NCI-H526 treated with DMSO at 0.1 percent for 48 hours (cell line): Measurements from ENCODE around the gene ATCAY.
"Not testable (repeated sequence)": the region's sequence is repeated elsewhere in the genome, so short reads cannot be mapped to it uniquely, and the experiment has no call there.

Source experiments
- DNase-seq: peaks from one replicate; lab custom pipeline; 2025; lab: John Stamatoyannopoulos, UW

The ATCAY gene

DNA sequence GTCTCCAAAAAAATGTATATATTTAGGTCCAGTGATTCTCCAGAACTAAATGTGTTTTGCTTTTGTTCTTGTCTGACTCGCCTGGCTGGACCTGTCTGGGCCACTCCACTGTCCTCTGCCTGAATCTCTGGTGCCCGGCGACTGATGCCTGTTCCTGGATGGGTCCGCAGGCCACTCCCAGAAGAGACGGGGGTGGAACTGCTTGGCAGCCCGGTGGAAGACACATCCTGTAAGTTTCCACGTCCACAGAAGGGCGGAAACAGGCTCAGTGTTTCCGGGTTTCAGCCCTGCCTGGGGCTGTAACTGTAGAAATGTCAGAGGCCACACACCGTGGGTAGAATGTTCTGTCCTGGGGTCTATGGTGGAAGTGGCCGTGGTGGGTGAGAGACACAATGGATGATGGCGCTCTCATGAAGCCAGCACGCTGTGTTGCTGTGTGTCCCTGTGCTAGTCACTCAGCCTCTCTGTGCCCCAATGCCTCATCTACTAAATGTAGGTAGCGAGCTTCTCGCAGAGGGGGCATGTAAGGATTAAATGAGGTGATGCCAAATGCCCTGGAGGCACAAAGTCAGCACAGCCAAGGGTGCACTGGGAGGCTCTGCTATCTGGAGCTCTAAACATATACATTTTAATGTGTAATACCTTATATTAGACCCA is 22.0 kb downstream of the ATCAY start:
- no peak for DNase-seq

- DNase-seq, result no peak
These were observed 23.7 kb downstream of the ATCAY start for GRCh38 chr19:3904233-3904632.

GRCh38 chr19:3907626-3908265 is 27.3 kb downstream of the ATCAY start:
- DNase-seq, result no peak

DNA sequence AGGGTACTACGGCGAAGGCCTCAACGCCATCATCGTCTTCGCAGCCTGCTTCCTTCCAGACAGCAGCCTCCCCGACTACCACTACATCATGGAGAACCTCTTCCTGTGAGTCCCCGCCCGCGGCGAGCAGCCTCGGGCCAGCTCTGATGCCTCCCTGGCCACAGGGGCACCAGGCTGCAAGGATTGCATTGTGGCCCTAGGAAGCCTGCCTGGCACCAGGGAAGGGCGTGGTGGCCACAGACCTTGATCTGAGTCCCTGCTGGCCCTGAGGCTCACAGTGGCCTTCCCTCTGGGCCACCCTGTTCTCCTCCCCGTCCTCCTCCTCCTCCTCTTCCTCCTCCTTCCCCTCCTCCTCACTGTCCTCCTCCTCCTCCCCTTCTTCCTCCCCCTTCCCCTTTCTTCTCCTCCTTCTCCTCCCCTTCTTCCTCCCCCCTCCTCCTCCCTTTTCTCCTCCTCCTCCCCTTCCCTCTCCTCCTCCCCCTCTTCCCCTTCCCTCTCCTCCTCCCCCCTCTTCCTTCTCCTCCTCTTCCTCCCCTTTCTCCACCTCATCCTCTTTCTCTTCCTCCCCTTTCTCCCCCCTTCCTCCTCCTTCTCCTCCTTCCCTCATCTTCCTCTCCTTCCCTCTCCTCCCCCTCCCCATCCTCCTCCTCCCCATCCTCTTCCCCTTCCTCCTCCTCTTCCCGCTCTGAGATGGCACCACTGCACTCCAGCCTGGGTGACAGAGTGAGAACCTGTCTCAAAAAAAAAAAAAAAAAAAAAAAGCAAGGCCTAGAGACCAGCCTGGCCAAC is 28.0 kb downstream of the ATCAY start:
- no peak for DNase-seq

DNA sequence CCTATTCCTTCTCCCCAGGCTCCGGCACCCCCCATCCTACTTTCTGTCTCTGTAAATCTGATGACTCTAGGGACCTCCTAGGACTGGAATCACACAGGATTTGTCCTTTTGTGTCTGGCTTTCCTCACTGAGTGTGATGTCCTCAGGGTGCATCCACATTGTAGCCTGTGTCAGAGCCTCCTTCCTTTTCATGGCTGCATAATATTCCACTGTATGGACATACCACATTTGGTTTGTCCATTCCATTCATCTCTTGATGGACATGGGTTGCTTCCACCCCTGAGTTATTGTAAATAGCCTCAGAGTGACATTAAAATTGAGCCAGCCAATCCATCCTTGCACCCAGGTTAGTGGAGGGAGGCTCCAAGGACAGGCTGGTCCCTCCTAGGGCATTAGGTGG is 29.6 kb downstream of the ATCAY start:
- no peak for DNase-seq

GRCh38 chr19:3914199-3914598 is 33.7 kb downstream of the ATCAY start:
- no peak for DNase-seq

GRCh38 chr19:3916033-3916432 is 35.5 kb downstream of the ATCAY start:
- no peak for DNase-seq

DNA sequence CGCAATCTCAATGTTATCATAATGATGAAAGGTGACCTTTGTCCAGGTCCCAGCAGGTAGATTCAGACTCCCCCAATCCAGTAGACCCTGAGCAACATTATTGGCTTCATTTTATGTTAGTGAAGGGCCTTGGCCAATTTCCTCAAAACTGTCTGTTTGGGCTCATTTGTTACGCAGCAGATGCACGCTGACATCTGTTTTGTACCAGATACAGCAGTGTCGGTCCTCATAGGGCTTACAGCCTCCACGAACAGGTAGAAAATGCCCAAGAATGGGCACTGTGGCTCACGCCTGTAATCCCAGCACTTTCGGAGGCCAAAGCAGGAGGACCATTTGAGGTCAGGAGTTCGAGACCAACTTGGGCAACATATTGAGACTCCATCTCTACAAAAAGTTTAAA is 39.3 kb downstream of the ATCAY start:
- no peak for DNase-seq

GRCh38 chr19:3923096-3923758 is 42.7 kb downstream of the ATCAY start:
- no peak for DNase-seq

DNA sequence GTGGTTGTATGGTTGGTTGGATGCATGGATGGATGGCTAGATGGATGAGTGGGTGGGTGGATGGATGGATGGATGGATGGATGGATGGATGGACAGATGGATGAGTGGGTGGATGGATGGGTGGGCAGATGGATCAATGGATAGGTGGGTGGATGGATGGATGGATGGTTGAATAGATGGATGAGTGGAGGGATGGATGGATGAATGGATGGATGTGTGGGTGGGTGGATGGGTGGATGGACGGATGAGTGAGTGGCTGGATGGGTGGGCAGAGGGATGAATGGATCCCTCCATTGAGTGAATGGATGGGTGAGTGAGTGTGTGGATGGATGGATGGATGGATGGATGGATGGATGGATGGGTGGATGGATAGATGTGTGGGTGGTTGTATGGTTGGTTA is 43.4 kb downstream of the ATCAY start:
- no peak for DNase-seq

DNA sequence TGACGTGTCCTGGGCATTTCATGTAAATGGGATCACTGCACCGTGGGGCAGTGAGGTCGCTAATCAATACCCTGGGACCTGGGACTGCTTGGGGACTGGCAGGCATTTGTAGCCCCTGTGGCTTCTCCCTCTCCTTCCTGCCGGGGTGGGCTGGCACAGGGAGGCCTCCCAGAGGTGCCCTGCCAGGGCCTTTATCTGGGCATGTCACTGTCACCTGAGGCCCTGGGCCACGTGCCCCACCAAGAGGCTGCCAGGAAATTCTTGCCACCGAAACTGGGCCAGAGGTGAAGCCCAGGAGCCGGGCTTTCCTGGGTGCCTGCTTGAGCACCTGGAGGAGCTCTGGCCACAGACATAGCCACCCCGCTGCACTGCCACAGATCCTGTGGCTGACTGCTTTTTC is 50.6 kb downstream of the ATCAY start:
- no peak for DNase-seq

DNA sequence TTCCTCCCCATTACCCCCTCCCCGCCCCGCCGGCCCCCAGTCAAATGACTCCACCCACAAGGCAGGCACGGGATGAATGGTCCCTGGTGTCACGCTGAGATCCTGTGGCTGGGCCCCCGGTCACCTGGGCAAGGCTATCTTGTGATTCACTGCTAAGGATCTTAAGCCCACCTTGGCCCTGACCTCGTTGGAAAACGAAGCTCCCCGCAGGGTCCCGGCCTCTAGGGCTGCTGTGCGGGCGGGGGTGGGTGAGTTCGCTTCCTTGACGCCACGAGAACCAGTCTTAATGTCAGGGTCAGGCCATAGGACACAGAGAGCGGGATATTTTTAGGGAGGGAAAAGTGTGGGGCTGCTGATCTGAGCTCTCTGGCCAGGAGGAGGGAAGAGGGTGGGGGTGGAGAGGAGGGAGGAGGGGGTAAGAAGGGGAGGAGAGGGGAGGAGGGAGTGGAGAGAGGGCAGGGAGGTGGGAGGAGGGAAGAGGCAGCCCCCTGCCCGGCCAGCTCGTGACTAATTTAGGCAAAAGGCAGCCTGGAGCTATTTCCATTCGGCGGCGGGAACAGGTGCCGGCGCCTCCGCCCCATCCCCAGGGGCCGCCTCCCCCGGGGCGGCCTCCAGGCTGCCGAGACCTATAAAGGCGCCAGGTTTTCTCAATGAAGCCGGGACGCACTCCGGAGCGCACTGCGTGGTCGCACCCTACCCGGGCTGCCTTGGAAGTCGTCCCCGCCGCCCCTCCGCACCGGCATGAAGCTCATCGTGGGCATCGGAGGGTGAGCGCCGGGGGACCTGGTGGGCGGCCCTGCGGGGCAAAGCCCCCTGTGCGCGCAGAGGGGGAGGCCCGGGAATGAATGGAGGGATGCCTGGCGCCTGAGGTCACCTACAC is 52.7 kb downstream of the ATCAY start, which contains the start of gene NMRK2:
NMRK2 (plus strand) TSS at position 139 of the 880 bp plus-strand sequence; CDS start at position 742, 603 bp downstream.
- no peak for DNase-seq

DNA sequence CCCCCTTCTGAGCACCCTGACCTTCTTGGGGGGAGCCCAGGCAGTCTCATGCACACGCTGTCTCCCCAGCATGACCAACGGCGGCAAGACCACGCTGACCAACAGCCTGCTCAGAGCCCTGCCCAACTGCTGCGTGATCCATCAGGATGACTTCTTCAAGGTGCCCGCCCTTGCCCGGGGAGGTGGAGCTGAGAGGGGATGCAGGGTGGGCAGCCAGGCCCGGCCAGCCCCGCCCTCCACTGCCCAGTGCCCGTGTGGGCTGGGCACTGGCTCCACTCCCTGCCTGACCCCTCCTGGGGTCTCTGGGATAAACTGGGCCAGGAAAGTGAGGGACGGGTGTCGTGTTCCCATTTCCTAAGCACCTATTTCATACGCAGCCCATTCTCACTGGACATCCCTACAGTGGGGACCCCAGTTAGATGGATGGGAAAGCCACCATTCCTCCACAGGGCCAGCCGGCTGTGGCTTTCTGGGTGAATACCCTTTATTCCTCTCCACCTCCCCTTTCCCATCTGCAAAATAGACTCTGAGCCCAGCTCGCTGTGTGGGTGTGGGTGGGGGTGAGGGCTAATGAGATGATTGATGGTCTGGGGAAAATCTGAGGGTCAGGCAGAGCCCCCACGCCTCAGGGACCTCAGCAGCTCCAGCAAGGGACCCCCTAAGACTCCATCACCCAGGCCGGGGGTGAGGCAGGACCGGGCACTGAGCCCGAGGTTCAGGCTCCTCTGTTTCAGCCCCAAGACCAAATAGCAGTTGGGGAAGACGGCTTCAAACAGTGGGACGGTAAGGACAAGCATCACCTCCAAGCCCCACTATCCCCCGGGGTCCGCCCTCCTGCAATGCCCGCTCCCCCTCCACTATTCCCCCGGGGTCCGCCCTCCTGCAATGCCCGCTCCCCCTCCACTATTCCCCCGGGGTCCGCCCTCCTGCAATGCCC is 56.3 kb downstream of the ATCAY start:
- no peak for DNase-seq

- not testable (repeated sequence) for DNase-seq
These were observed 57.9 kb downstream of the ATCAY start for GRCh38 chr19:3938300-3938950.

GRCh38 chr19:3942790-3943409 is 62.4 kb downstream of the ATCAY start:
- no peak for DNase-seq

GRCh38 chr19:3944018-3944721 is 63.7 kb downstream of the ATCAY start:
- DNase-seq, result no peak

DNA sequence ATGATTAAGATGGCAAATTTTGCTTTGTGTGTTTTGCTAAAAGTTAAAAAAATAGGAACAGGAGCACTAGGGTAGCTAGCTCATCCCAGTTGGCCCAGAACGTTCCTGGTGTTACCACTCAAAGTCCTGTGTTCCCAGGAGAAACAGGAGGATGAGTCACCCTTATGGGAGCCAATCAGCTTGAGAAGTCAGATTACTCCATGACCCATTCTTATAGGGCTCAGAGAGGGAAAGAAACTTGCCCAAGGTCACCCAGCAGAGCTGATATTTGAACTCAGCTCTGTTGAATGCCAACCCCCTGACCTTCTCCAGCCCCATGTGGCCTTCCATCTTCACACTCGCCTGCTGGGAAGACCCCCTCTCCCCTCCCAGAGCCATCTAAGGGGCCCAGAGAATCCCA is 65.4 kb downstream of the ATCAY start:
- DNase-seq, result no peak

DNA sequence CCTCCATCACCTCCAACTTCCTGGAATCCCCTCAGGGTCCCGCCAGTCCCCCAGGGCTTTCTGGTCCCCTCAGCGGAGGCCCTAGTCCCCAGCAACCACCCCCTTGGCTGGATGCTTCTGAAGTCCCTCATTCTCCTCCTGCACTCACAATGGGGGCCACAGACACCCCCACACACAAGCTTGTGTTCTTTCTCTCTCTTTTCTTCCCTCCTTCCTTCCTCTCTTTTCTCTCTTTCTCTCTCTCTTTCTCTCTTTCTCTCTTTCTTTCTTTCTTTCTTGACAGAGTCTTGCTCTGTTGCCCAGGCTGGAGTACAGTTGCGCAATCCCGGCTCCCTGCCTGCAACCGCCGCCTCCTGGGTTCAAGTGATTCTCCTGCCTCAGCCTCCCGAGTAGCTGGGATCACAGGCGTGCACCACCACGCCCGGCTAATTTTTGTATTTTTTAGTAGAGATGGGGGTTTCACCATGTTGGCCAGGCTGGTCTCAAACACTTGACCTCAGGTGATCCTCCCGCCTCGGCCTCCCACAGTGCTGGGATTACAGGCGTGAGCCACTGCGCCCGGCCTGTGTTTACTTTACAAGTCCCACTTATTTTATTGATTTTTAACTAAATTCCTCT is 66.9 kb downstream of the ATCAY start:
- DNase-seq, result not testable (repeated sequence)
